GM06990 (cell line): ENCODE data around the gene PSAT1.

Experiments
- DNase-seq: peaks from one replicate; pipeline ENCODE4 v3.0.0-alpha.2; 2011; ENCODE audit not compliant: insufficient read length; ENCODE audit errors: extremely low read depth
- H3K27me3 ChIP-seq: replicated peaks from 2 replicates; pipeline ENCODE4 v1.6.0; 2011; ENCODE audit warnings: low read length; ENCODE audit not compliant: control insufficient read depth, insufficient read depth
- H3K36me3 ChIP-seq: 2 replicates; pipeline ENCODE4 v1.5.1; 2011; ENCODE audit warnings: low read length; ENCODE audit not compliant: control insufficient read depth, insufficient read depth
- H3K4me3 ChIP-seq: replicated peaks from 2 replicates; pipeline ENCODE4 v1.5.1; 2011; ENCODE audit warnings: low read depth, mild to moderate bottlenecking, control low read depth, low read length
- CTCF ChIP-seq: IDR thresholded peaks from 2 replicates; pipeline ENCODE4 v1.5.1; 2011; ENCODE audit warnings: low read length, control low read depth, mild to moderate bottlenecking, inconsistent platforms; ENCODE audit not compliant: insufficient read depth, poor library complexity, severe bottlenecking

The PSAT1 gene

DNA sequence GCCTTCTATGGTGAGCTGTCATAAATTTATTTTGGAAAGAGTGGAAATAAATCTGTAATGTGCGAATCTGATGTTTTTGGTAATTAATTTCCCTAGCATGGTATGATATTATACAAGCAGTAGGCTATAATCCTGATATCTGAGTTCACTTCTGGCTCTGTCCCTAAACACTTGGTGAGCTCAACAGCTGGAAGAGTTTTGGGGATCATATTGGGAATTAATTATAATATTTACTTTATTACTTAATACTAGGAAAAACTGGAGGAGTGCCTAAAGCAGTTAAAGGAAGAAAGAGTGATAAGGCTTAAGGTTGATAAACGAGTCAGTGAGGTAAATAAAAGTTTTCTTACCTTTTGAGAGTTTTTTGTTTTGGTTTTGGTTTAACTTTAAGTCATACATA lies 34.3 kb upstream of the PSAT1 start:
- DNase-seq: no peak
- no peak overlapping the region for H3K4me3 ChIP-seq
- peaks cover 2% of the 10 kb centered on the region for H3K36me3 ChIP-seq
- H3K27me3 ChIP-seq: no peaks in the 10 kb centered on the region
- TF ChIP-seq CTCF: no peak

DNA sequence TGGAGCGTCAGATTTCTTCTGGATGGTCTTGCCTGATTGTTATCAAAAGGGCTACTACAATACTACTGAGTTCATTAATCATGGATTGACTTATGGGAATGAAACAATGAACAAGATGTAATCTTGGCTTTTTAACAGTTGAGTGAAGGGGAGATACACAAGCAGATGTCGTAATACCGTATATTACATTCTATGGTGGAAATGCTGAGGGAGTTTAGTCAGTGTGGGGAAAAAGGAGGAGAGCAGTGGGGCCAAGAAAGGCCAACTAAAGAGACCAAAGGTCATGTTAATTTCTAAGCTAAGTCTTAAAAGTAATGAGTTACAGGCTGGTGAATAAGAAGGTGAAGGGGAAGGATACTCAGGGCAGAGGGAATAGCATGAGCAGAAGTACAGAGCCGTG lies 29.0 kb upstream of the PSAT1 start:
- Histone ChIP-seq H3K4me3 (no peak overlapping the region), H3K27me3 (no peaks in the 10 kb centered on the region), H3K36me3 (peaks cover 4% of the 10 kb centered on the region)
- TF ChIP-seq CTCF: no peak
- no peak for DNase-seq

DNA sequence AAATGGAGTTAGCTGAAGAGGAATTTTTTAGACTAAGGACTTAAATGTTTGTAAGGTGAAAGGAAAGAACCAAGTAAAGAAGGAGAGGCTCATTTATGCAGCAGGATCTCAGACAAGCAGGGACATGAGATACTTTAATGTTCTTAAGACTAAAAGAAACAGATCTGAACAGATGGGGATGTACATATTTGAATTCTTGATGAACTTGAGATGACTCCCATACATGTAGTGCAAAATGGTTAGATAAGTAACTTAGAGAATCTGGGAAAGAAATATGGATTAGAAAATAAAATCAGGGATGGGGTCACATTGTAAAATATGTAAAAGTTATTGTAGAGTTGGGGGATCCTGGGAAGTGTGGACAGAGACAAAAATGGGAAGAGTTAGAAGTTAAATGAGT lies 27.1 kb upstream of the PSAT1 start:
- peaks cover 4% of the 10 kb centered on the region for H3K36me3 ChIP-seq
- H3K4me3 ChIP-seq: no peak overlapping the region

GRCh38 chr9:78272307-78272706 lies 24.6 kb upstream of the PSAT1 start:
- Histone ChIP-seq H3K27me3 (no peaks in the 10 kb centered on the region), H3K36me3 (peaks cover 2% of the 10 kb centered on the region; the same call in 1 of the 2 replicates), H3K4me3 (no peak overlapping the region)
- DNase-seq: no peak
- TF ChIP-seq CTCF: no peak

More for the DNA sequence above, 27.1 kb upstream of the PSAT1 start:
- no peak for DNase-seq
- no peaks in the 10 kb centered on the region for H3K27me3 ChIP-seq
- no peak for TF ChIP-seq CTCF

- no peaks in the 10 kb centered on the region for H3K27me3 ChIP-seq
- no peak for DNase-seq
- TF ChIP-seq CTCF: no peak
- H3K4me3 ChIP-seq: no peak overlapping the region
- H3K36me3 ChIP-seq: peaks cover 2% of the 10 kb centered on the region; the same call in 1 of the 2 replicates
Measured at GRCh38 chr9:78273761-78274160, 23.2 kb upstream of the PSAT1 start.

DNA sequence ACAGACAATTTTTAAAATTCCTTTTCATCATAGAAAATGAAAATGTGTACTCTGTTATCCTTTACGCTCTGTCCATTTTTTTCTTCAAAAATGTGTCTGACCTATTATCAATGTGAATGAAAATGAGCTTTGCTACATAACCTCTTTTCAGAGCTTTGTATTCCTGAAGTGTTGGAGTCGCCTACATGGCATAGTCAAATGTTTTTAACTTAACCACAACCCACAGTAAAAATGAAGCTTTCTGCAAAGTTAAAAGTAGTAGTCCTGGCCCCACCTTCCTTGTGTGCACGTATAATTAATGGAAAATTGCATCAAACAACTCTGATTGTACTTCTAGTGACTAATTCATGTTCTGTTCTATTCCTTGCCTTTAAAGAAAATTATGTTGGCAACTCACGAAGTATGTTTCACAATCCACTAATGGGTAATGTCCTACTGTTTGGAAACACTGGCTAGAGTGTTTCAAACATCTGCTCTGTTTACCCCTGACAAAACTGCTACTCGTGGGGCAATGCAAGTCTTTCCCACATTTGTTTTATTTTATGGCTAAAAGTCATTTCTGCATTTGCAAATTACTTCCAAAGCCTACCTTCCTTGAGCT lies 18.6 kb upstream of the PSAT1 start:
- no peak overlapping the region for H3K4me3 ChIP-seq
- no peaks in the 10 kb centered on the region for H3K36me3 ChIP-seq
- no peak for DNase-seq
- H3K27me3 ChIP-seq: no peaks in the 10 kb centered on the region
- no peak for TF ChIP-seq CTCF
